ENCODE data around the gene ZNF438.

Gene ZNF438

DNA sequence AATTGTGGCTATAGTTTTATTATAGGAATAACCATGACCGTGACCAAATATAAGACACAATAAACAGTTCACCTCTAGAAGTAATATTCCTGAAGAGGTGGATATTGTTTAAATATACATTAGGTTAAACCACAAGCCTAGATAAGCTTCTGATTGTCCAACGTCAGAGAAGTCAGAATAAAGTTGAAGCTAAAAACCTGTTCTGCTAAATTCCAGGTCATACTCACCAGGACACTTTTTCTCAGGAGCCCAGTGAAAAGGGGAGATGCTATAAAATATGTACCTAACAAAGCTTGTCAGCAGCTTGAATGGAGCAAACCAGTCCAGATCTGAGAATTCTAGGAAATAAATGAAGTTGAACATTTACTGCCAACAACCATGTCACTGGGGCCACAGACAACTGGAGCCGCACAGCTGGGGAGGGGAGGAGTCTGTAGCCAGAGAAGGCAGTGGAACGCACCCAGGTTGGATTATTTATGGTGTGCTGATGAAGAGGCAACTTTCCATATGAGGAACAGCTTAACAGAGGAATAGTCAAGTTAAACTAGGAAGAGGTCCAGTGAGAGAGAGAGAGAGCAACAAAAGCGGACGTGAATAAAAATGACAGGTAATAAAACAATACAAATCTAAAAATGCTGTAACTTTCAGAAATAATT lies 191.1 kb downstream of the ZNF438 start:
- TF ChIP-seq, protein P1, sequence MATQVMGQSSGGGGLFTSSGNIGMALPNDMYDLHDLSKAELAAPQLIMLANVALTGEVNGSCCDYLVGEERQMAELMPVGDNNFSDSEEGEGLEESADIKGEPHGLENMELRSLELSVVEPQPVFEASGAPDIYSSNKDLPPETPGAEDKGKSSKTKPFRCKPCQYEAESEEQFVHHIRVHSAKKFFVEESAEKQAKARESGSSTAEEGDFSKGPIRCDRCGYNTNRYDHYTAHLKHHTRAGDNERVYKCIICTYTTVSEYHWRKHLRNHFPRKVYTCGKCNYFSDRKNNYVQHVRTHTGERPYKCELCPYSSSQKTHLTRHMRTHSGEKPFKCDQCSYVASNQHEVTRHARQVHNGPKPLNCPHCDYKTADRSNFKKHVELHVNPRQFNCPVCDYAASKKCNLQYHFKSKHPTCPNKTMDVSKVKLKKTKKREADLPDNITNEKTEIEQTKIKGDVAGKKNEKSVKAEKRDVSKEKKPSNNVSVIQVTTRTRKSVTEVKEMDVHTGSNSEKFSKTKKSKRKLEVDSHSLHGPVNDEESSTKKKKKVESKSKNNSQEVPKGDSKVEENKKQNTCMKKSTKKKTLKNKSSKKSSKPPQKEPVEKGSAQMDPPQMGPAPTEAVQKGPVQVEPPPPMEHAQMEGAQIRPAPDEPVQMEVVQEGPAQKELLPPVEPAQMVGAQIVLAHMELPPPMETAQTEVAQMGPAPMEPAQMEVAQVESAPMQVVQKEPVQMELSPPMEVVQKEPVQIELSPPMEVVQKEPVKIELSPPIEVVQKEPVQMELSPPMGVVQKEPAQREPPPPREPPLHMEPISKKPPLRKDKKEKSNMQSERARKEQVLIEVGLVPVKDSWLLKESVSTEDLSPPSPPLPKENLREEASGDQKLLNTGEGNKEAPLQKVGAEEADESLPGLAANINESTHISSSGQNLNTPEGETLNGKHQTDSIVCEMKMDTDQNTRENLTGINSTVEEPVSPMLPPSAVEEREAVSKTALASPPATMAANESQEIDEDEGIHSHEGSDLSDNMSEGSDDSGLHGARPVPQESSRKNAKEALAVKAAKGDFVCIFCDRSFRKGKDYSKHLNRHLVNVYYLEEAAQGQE (IDR thresholded peaks at IDR 0.05; ENCODE audit: insufficient replicate concordance, low read depth): no peak
- TF ChIP-seq, protein P2, sequence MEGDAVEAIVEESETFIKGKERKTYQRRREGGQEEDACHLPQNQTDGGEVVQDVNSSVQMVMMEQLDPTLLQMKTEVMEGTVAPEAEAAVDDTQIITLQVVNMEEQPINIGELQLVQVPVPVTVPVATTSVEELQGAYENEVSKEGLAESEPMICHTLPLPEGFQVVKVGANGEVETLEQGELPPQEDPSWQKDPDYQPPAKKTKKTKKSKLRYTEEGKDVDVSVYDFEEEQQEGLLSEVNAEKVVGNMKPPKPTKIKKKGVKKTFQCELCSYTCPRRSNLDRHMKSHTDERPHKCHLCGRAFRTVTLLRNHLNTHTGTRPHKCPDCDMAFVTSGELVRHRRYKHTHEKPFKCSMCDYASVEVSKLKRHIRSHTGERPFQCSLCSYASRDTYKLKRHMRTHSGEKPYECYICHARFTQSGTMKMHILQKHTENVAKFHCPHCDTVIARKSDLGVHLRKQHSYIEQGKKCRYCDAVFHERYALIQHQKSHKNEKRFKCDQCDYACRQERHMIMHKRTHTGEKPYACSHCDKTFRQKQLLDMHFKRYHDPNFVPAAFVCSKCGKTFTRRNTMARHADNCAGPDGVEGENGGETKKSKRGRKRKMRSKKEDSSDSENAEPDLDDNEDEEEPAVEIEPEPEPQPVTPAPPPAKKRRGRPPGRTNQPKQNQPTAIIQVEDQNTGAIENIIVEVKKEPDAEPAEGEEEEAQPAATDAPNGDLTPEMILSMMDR (IDR thresholded peaks at IDR 0.05; ENCODE audit: insufficient read depth, low read length): no peak

DNA sequence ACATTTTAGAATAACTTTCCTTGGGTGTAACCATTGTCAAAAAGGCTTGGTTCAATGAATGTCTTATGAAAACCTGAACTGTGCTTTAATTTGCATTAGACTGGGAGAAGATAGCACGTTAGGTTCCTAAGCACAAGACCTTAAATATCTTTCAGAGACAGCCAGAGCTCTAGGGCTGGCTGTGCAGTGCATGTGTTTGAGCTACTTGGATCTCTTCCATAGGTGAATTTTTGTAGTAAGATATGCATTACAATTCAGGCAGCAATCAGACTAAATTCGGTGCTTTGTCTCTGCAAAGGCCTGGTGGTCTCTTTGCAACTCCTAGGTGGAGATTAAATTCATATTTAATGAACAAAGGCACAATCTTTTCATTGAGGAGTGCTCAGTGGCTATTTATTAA lies 192.0 kb downstream of the ZNF438 start:
- H3K27ac ChIP-seq (replicated peaks): no peak overlapping the region
- TF ChIP-seq SPI1 (IDR thresholded peaks at IDR 0.05; ENCODE audit: borderline replicate concordance, low read depth): no peak
- TF ChIP-seq, protein P1 (IDR thresholded peaks at IDR 0.05; ENCODE audit: insufficient replicate concordance, low read depth): no peak
- no peak for TF ChIP-seq GABPA (IDR thresholded peaks at IDR 0.05; ENCODE audit: low read depth)

More for the DNA sequence above, 191.1 kb downstream of the ZNF438 start:
- Histone ChIP-seq H3K27ac (replicated peaks) (no peak overlapping the region), H3K4me3 (replicated peaks; ENCODE audit: insufficient read depth, low read length) (no peak overlapping the region), H3K27me3 (ENCODE audit: insufficient read depth, poor library complexity, severe bottlenecking) (no peaks in the 10 kb centered on the region)
- no peak for DNase-seq (ENCODE audit: low read depth in 1 of 2, low spot score in 1 of 2)

DNA sequence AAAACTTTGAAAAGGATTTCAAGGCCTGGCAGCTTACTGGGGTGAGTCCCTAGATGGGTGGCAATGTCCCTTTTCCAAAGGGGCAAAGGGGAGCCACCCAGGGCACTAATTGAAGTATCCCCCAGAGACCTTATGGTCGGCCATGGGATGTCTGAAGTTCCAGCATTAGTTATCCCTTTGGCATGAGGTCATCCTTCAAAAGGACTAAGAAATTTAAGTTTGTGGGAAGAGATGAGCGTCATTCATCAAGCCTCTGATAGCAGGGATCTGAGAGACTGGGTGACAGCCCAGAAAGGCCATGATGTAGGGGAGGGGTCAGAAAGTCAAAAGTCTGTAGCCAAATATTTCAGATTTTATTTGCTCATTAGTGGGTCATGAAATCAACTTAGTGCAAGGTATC lies 195.3 kb downstream of the ZNF438 start:
- DNase-seq (ENCODE audit: low read depth in 1 of 2, low spot score in 1 of 2): no peak
- Histone ChIP-seq H3K27ac (replicated peaks) (no peak overlapping the region), H3K27me3 (ENCODE audit: insufficient read depth, poor library complexity, severe bottlenecking) (no peaks in the 10 kb centered on the region), H3K4me3 (replicated peaks; ENCODE audit: insufficient read depth, low read length) (no peak overlapping the region)
- TF ChIP-seq POLR2AphosphoS5 (IDR thresholded peaks at IDR 0.05; ENCODE audit: low read depth) (no peak), GABPA (IDR thresholded peaks at IDR 0.05; ENCODE audit: low read depth) (no peak), SPI1 (IDR thresholded peaks at IDR 0.05; ENCODE audit: borderline replicate concordance, low read depth) (no peak)
- TF ChIP-seq, protein P1 (IDR thresholded peaks at IDR 0.05; ENCODE audit: insufficient replicate concordance, low read depth): no peak
- TF ChIP-seq, protein P2 (IDR thresholded peaks at IDR 0.05; ENCODE audit: insufficient read depth, low read length): no peak

More for the DNA sequence above, 192.0 kb downstream of the ZNF438 start:
- Histone ChIP-seq H3K4me3 (replicated peaks; ENCODE audit: insufficient read depth, low read length) (no peak overlapping the region), H3K27me3 (ENCODE audit: insufficient read depth, poor library complexity, severe bottlenecking) (no peaks in the 10 kb centered on the region)
- DNase-seq (ENCODE audit: low read depth in 1 of 2, low spot score in 1 of 2): no peak
